Parathyroid adenoma (tissue), 2 donors: ENCODE results near the gene WFIKKN1.

Experiments used
- H2AFZ ChIP-seq: fragments of 300-600 bp; sonication (generic); one replicate; pipeline ENCODE4 v1.7.0; 2017; ENCODE audit warnings: antibody characterized with exemption, mild to moderate bottlenecking
- H3K27ac ChIP-seq: fragments of 300-600 bp; sonication (generic); one replicate; pipeline ENCODE4 v1.7.0; 2017
- H3K27me3 ChIP-seq: fragments of 300-600 bp; sonication (generic); one replicate; pipeline ENCODE4 v1.7.0; 2017; ENCODE audit warnings: low read length; ENCODE audit not compliant: control insufficient read depth, insufficient read depth
- H3K36me3 ChIP-seq: fragments of 300-600 bp; sonication (generic); one replicate; pipeline ENCODE4 v1.7.0; 2017; ENCODE audit warnings: low read length; ENCODE audit not compliant: control insufficient read depth, insufficient read depth
- H3K4me1 ChIP-seq: fragments of 300-600 bp; sonication (generic); one replicate; pipeline ENCODE4 v1.7.0; 2017; ENCODE audit warnings: control low read depth
- H3K4me2 ChIP-seq: fragments of 300-600 bp; sonication (generic); one replicate; pipeline ENCODE4 v1.7.0; 2017; ENCODE audit warnings: low read length
- H3K4me3 ChIP-seq: fragments of 300-600 bp; sonication (generic); one replicate; pipeline ENCODE4 v1.7.0; 2017; ENCODE audit warnings: low read depth, low read length
- H3K79me2 ChIP-seq: fragments of 300-600 bp; sonication (generic); one replicate; pipeline ENCODE4 v1.7.0; 2017; ENCODE audit warnings: control low read depth
- H3K9ac ChIP-seq: fragments of 300-600 bp; sonication (generic); one replicate; pipeline ENCODE4 v1.7.0; 2017; ENCODE audit warnings: mild to moderate bottlenecking
- H3K9me3 ChIP-seq: fragments of 300-600 bp; sonication (generic); one replicate; pipeline ENCODE4 v1.7.0; 2017; ENCODE audit warnings: low read length; ENCODE audit not compliant: control insufficient read depth
- TF ChIP-seq, protein P1 (sequence below): fragments of 300-600 bp; sonication (generic); IDR thresholded peaks from one replicate; pipeline ENCODE4 v1.7.0; 2017; ENCODE audit warnings: antibody characterized with exemption, mild to moderate bottlenecking
- donor health status: primary hyperparathyroidism.

The WFIKKN1 gene

DNA sequence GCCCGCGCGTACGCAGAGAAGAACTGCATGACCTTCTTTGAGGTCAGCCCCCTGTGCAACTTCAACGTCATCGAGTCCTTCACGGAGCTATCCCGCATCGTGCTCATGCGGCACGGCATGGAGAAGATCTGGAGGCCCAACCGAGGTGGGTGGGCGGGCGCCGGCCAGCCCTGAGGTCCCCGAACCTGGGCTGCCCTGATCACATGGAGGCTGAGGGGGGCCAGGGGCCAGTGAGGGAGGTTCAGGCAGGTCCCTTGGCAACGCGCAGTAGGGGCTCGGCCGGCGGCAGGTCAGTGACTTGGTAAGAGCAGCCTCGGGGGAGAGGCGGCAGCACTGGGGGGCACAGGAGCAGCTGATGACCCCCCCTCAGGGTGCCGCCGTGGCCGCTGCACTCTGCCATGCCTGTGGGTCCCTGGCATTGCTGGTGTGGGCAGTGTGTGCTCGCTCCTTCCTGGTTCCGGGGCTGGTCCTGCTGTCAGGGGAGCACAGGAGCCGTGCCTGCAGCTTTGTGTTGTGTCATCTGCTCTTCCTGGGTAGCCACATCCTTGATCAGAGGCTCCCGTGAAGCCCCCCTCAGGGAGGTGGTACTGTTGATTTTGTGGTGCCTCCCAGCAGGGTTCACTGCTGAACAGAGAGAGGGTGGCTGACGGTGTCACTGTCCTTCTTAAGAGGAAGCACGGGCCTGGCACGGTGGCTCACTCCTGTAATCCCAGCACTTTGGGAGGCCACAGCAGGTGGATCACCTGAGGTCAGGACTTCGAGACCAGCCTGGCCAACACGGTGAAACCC, 4.6 kb upstream of the WFIKKN1 start:
- no peaks in the 10 kb centered on the region for H3K36me3 ChIP-seq
- H3K27me3 ChIP-seq: no peaks in the 10 kb centered on the region
- H3K79me2 ChIP-seq: no peaks in the 10 kb centered on the region
- H3K9me3 ChIP-seq: no peaks in the 10 kb centered on the region
- H2AFZ ChIP-seq: no peak overlapping the region
- H3K4me3 ChIP-seq: no peak overlapping the region
- H3K4me2 ChIP-seq: no peak overlapping the region
- no peak overlapping the region for H3K27ac ChIP-seq
- TF ChIP-seq, protein P1, sequence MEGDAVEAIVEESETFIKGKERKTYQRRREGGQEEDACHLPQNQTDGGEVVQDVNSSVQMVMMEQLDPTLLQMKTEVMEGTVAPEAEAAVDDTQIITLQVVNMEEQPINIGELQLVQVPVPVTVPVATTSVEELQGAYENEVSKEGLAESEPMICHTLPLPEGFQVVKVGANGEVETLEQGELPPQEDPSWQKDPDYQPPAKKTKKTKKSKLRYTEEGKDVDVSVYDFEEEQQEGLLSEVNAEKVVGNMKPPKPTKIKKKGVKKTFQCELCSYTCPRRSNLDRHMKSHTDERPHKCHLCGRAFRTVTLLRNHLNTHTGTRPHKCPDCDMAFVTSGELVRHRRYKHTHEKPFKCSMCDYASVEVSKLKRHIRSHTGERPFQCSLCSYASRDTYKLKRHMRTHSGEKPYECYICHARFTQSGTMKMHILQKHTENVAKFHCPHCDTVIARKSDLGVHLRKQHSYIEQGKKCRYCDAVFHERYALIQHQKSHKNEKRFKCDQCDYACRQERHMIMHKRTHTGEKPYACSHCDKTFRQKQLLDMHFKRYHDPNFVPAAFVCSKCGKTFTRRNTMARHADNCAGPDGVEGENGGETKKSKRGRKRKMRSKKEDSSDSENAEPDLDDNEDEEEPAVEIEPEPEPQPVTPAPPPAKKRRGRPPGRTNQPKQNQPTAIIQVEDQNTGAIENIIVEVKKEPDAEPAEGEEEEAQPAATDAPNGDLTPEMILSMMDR: no peak
- no peak overlapping the region for H3K9ac ChIP-seq
- H3K4me1 ChIP-seq: peaks cover 7% of the 10 kb centered on the region

DNA sequence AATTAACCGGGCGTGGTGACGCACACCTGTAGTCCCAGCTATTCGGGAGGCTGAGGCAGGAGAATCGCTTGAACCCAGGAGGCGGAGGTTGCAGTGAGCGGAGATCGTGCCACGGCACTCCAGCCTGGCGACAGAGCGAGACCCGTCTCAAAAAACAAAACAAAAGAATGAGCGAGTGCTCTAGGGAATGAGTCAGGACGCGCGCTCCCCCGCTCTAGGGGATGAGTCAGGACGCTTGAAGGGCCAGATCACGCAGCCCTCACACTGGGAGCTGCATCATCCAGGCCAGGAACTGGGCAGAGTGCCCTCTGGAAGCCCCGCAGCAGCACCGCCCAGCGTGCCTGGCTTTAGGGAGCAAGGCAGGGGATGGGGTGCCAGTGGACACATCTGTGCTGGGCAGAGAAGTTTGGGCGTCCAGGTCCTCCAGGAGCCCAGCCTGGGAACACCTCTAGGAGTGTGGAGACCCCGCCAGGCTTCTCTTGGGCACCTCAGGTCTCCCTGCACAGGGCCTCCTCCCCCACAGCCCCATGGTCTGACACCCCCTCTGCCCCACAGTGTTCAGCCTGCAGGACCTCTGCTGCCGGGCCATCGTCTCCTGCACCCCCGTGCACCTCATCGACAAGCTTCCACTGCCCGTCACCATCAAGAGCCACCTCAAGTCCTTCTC, 3.9 kb upstream of the WFIKKN1 start:
- Histone ChIP-seq H3K4me2 (no peak overlapping the region), H3K36me3 (no peaks in the 10 kb centered on the region), H3K27me3 (no peaks in the 10 kb centered on the region), H3K4me3 (no peak overlapping the region), H2AFZ (no peak overlapping the region), H3K27ac (no peak overlapping the region), H3K9me3 (no peaks in the 10 kb centered on the region), H3K9ac (no peak overlapping the region), H3K79me2 (no peaks in the 10 kb centered on the region), H3K4me1 (peaks cover 2% of the 10 kb centered on the region)
- TF ChIP-seq, protein P1: no peak

GRCh38 chr16:627454-628239, 3.1 kb upstream of the WFIKKN1 start:
- H3K79me2 ChIP-seq: no peaks in the 10 kb centered on the region
- H3K4me1 ChIP-seq: no peaks in the 10 kb centered on the region
- H3K4me2 ChIP-seq: no peak overlapping the region
- no peaks in the 10 kb centered on the region for H3K36me3 ChIP-seq
- H3K27ac ChIP-seq: no peak overlapping the region
- no peaks in the 10 kb centered on the region for H3K9me3 ChIP-seq
- TF ChIP-seq, protein P1: no peak
- no peak overlapping the region for H3K9ac ChIP-seq
- H3K27me3 ChIP-seq: no peaks in the 10 kb centered on the region
- H3K4me3 ChIP-seq: no peak overlapping the region
- no peak overlapping the region for H2AFZ ChIP-seq

GRCh38 chr16:628321-629061, 2.3 kb upstream of the WFIKKN1 start:
- TF ChIP-seq, protein P1: no peak
- H2AFZ ChIP-seq: no peak overlapping the region
- no peaks in the 10 kb centered on the region for H3K9me3 ChIP-seq
- no peaks in the 10 kb centered on the region for H3K4me1 ChIP-seq
- no peak overlapping the region for H3K4me3 ChIP-seq
- no peak overlapping the region for H3K27ac ChIP-seq
- H3K79me2 ChIP-seq: no peaks in the 10 kb centered on the region
- no peak overlapping the region for H3K9ac ChIP-seq
- no peaks in the 10 kb centered on the region for H3K27me3 ChIP-seq
- no peaks in the 10 kb centered on the region for H3K36me3 ChIP-seq
- H3K4me2 ChIP-seq: no peak overlapping the region
